Stimulated activated CD4-positive, alpha-beta T cell treated with anti-CD3 and anti-CD28 coated beads, TNF-alpha, amount 100 ng/mL, for 4 hours (primary cell): ENCODE data around the gene MRPS15.
A peak's percentile ranks its signal among the peaks of the same experiment; 100 is the strongest.
"Not testable (repeated sequence)": the region's sequence is repeated elsewhere in the genome, so short reads cannot be mapped to it uniquely, and the experiment has no call there.

ENCODE experiments used
- DNase-seq, 3 experiments: peaks; one replicate each; pipeline ENCODE4 v3.0.0-alpha.2; 2020; ENCODE audit warnings: low read depth in 3 of 3

Gene MRPS15

GRCh38 chr1:36482724-36483388, 18.7 kb upstream of the MRPS15 start, which contains the start of gene CSF3R:
TSS of gene CSF3R (minus strand) at chr1:36482913. CDS start at chr1:36479496, 3,417 bp downstream.
- no peak for DNase-seq

DNA sequence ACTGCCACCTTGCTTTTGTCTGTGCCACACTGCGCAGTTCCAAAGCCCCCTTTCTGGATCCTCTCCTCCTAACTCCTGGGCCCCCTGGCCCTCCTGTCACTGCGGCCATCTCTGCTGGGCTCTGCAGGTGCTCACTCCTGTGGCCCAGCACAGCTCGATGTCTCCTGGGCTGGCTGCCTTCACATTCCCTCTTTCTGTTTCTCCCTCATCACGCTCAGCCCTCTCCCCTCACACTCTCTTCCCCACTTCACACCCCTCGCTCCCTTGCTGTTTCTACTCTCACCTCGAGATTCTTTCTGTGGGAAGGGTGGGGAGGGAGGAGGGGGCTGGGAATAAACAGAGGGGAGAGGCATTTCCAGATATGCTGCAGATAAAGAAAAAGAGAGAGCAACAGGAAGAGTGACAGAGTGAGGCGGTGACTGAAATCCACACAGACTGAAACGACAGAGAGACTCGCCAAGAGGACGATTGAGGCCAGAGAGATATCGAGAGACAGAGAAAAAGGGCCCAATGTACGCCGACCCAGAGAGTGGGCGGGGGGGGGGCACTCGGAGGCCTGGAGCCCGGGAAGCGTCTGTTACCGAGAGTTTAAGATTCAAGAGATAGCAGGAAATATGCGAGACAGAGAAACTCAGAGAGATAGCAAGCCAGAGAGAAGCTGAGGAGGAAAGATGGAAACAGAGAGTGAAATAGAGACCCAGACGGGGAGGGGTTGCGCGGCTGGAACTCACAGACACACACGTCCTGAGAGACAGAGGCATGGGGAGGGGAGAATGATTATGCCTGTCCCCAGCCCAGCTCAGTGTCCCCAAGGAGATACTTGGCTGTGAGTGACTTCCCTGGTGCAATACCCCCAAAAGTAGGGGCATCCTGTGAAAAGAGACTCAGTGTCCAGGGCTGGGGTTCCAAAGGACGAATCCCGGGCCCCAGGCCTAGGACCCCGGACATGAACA, 17.9 kb upstream of the MRPS15 start:
- no peak for DNase-seq

DNA sequence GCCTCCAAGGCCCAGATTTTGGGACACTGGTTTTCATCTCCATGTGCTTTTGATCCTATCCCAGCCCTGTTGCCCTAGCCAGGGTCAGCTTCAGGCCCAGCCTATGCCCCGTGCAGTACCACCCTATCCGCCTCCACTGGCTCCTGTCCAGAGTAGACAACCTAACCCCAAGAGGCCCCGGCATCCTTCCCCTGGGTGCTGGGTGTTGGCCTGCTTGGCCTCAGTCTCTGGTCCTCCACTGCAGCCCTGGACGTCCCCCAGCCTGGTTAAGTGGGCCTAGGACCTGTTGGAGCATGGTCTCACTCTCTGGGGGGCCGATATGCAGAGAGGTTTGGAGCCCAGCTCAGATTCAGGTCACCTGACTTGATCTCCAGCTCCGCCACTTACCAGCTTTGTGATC, 16.9 kb upstream of the MRPS15 start:
- DNase-seq, result no peak

GRCh38 chr1:36480161-36480560, 16.0 kb upstream of the MRPS15 start:
- DNase-seq, result no peak

GRCh38 chr1:36479505-36480051, 15.4 kb upstream of the MRPS15 start:
- DNase-seq, result no peak

DNA sequence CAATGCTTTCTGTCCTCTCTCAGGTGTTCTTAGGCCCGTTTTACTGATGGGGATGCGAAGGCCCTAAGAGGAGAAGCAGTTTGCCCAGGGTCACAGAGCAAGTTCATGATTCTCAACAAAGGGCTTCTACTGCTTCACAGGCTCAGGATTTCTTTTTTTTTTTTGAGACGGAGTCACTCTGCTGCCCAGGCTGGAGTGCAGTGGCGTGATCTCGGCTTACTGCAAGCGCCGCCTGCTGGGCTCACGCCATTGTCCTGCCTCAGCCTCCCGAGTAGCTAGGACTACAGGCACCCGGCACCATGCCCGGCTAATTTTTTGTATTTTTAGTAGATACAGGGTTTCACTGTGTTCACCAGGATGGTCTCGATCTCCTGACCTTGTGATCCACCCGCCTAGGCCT, 13.4 kb upstream of the MRPS15 start:
- not testable (repeated sequence) for DNase-seq

DNA sequence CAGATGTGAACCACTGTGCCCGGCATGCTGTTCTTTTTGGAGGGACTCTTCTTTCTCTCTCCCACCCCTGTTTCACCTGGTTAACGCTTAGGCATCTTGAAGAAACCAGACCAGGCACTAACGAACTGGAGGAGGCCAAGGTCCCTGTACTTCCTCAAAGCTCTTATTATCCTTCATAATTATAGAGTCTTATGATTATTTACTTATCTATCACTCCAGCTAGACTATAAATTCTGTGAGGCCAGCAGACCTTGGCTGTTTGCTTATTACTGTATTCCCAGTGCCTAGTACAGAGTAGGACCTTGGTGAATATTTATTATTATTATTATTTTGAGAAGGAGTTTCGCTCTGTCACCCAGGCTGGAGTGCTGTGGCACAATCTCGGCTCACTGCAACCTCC, 12.8 kb upstream of the MRPS15 start:
- no peak for DNase-seq

GRCh38 chr1:36475910-36476604, 11.9 kb upstream of the MRPS15 start:
- no peak for DNase-seq

GRCh38 chr1:36475341-36475740, 11.2 kb upstream of the MRPS15 start:
- DNase-seq, result no peak

DNA sequence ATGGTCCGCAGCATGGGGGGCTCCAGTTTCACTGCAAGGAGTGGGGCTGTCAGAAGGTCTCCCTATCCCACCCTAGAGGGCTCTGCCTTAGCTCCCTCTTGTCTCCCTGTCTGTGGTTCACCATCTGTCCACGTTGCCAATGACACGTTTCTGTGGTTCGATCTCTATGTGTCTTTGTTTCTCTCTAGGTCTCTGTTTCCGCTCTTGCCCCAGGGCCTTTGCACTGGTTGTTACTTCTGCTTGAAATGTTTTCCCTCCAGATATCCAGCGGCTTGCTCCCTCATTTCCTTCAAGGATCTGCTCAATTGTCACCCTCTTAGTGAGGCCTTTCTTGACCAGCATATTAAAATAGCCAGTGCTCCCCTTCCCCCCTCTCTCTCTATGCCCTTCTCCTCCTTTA, 8.5 kb upstream of the MRPS15 start:
- no peak for DNase-seq

DNA sequence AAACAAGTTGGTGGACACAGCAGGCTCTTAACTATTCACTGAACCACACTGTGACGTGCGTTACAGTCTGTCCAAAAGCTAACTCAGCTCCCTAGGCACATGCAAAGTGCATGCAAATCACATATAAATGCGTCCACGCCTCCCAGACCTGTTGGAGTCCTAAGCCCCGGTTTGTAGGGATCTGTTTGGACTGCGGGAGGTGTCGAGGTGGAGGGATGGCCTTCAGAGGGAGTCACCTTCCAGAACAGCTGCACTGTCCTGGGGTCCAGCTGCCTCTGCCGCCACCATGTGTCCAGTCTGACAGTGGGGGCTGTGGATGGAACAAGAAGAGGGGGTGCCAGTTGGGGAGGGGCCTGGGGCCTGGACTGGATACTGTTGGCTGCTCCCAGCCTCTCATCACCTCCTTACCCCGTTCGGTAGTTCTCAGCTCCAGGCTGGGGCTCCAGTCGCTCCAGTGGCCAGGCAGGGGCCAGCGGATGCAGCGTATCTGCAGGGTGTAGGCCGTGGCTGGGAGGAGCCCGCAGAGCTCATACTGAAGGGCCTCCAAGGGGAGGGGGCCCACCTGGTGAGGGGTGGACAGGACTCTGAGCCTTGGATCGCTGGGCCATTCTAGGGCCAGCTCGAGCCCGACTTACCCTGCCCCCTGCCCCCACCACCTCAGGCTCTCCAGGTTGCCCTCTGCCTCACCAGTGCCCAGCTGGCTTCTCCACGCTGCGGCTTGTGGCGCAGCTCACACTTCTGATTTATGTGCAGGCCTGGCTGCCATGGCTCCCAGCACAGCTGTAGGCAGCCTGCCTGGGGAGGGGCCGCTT, 7.9 kb upstream of the MRPS15 start:
- no peak for DNase-seq

DNA sequence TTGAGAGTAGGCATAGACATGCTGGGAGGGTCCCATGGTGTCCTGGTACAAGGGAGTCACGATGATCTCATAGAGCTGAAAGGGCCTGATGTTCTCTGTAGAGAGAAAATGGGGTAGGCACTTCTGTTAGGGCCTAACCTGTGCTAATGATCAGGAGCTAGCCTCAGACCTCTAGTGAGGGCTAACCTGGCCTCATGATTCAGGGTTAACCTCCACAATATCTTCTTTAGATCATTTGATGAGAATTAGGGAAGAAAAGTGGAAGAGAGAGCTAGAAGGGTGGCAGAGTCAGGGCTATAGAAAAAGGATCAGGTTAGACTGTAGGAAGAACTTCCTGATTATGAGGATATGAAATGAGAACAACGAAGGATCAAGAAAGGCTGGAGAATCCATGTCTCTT, 5.0 kb upstream of the MRPS15 start:
- DNase-seq, result no peak

DNA sequence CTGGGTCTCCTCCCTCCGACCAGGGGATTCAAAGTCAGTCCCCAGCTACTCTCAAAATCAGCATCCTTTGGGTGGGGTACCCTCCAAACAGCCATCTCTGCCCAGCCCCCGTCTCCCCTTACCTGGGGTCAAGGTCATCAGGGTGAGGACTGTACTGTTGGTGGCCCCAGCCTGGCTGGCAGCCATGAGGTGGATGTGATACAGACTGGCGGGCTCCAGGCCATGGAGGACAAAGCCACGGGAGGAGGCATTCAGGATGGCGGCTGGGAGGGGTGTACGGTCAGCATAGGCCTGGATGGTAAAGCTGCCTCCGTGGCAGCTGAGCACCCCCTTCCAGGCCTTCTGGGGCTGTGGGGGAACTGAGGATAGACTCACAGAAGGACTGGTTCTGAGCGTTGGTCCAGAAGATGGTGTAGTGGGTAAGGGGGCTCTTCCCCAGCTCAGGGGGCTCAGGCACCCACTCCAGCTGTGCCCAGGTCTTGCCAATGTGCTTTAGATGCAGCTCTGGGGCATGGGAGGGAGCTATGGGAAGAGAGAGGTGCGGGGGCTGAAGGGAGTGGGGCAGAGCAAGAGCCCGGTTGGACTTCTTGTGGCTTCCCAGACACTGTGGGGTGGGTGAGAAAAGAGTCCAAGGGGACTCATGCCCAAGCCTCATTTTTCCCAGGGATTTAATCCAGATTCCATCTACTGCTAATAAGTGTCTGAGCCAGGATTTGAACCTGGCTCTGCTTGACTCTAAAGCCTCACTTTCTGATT, 3.7 kb upstream of the MRPS15 start:
- DNase-seq, result no peak

DNA sequence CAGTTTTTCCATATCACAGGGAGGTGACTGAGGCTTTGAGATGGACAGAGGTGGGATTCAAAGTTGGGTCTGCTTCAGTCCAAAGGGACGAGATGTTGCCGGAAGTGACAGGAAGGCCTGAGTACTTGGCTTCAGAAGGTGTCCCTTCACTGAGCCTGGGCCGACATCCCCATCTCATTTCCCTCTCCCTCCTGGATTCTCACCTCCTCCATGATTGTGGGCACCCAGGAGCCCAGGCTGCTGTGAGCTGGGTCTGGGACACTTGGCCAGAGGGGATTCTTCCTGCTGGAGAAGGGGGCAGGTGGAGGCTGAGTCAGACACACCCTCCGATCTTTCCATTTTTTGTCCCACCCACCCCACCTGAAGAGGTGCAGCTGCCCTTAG, 2.8 kb upstream of the MRPS15 start:
- no peak for DNase-seq

DNA sequence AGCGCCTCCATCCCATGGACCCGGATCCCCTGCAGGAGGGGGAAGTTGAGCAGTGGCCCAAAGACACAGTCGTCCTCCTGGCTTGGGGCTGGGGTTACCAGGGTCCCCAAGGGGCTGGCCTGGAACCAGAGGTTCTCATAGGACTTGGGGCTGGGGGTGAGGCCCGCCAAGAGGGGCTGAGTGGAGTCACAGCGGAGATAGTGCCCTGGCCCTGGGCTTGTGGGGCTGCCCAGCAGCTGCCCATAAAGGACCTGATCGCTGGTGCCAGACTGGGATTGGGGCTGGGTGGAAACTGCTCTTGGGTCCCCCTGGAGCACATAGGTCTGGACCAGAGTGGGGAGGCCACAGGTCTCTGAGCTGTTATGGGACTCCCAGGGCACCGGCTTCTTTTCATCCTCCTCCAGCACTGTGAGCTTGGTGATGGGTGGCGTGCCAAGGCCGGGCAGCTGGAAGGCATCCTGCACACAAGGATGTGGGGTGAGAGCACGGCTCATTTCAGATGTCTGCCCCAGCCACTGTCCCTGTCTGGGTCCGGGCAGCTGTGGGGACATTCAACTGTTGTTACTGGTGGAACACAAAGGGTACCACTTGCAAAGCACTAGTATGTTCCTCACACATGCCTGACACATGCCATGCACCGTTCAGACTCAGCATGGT, 2.3 kb upstream of the MRPS15 start:
- no peak for DNase-seq

DNA sequence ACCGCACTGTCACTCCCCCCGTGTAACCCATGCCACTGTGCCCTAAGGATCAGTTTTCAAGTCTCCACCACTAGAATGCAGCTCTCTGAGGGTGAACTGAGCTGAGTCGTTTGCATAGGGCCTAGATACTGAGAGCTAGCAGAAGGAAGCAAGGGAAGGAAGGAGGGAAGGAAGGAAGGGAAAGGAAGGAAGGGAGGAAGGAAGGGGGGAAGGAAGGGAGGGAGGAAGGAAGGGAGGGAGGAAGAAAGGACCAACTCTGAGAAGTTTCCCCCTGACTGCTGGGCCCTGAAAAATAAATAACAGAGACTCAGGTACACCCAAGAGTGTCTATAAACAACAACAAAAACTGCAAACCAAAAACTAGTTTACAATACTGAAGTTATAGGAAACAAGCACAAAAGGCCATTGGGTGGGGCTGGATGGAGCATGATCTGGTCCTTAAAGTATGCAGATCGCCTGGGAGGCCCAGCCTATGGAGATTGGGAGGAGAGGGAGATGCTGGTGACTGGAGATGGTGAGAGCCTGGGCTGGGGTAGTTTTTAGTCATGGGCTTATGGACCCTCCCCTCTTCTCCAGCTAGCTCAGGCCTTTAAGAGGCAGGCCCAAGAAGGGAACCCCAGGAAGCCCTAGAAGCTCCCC, 1.7 kb upstream of the MRPS15 start:
- no peak for DNase-seq

DNA sequence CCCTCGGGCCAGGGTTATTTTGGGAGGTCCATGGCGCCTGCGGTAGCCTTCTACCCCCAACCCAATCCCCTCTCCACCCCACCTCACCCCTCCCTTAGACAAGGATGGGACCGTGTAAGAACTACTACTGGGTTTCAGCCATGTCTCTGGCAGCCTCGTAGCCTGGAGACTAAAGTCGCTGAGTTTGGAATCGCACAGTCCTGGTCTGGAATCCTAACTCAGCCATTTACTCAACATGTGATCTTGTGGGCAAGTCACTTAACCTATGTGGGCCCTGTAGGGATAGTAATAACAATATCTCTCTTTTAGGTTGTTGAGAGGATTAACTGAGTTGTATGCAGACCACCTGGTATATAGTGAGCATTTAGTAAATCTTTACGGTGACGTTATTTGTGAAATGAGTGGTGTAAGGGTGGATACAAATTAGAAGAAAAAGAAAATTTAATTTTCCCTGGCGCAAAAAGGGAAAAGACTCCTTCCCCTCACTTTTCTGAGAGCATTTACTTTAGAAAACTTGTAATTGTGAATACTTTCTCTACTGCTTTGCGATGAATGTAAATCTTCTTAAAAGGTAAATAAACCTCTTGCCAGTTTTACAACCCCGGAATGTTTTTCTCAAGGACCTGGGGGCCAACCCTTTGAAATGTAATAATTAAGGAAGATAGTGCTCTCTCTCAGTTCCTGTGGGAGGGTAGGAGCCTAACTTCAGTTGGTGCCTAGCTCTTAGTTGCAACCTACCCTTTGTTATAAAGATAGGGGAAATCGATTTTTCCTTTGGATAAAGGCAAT, 615 bp upstream of the MRPS15 start:
- no peak for DNase-seq

DNA sequence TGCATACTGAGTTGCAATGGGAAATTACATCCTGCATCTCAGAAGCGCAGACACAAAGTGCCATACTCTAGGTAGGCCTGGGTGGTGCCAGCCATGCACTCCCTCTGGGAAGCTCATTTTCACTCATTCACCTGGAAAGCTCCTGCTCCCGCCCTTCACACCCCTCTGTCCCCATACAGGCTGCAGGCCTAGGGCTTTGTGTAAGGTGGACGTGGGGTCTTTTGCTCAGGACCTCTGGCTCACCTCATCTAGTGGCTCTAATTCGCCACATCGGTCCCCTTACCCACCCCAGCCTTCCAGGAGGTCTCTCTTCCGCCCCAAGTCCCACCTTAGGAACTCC, 751 bp downstream of the MRPS15 start:
- DNase-seq, result no peak

DNA sequence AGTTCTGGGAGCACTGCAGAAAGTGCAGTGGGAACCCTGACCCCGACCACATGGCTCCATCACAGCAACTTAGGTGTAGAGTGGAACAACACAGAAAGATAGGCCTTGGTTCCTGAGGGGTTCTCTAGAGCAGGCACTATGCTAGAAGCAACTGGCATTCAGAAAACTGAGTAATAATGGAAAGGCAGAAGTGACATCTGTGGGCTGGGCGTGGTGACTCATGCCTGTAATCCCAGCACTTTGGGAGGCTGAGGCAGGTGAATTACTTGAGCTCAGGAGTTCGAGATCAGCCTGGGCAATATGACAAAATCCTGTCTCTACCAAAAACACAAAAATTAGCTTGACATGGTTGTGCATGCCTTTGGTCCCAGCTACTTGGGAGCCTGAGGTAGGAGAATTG, 5.3 kb downstream of the MRPS15 start:
- DNase-seq, result peak; percentile 13 to 22 (median 22)
